ENCODE results near the gene CGB7.
"Not testable (repeated sequence)": the region's sequence is repeated elsewhere in the genome, so short reads cannot be mapped to it uniquely, and the experiment has no call there.

CGB7 gene

DNA sequence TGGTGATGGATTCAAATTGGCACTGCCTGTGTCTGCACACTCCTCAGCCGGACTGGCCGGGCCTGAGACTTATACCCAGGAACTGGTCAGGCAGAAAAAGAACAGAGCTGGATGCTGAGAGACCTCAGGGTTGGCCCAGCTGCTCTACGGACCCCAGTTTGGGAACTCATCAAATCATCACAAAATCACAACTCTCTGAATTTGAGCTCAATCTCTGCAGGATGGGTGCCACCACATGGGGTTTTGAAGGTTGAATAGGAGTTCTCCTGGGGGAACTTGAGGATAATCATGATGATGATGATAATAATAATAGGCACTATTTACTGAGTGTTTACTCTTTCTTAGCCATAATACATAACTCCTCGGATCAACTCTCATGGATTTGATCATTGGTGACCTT, 14.9 kb downstream of the CGB7 start:
- not testable (repeated sequence) for DNase-seq (ENCODE audit: low read depth in 1 of 2, low spot score in 1 of 2)

DNA sequence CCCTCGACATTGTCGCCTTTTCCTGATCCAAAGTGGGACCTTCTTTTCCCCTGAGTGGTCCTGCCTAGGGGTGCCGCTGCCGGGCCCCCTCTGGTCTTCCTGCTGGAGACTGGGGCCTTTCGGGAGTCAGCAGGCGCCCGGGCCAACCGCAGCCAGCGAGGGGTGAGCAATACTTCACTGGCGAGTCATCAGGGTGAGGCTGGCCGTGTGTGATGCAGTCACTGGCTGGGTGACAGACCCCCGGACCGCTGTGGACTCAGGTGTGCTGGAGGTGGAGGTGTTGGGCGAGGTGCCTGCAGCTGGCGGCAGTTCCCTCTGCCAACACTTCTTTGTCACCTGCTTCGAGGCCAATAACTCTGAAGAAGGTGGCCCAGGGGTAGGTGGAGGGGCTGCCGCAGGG, 15.4 kb downstream of the CGB7 start:
- no peak for DNase-seq (ENCODE audit: low read depth in 1 of 2, low spot score in 1 of 2)

DNA sequence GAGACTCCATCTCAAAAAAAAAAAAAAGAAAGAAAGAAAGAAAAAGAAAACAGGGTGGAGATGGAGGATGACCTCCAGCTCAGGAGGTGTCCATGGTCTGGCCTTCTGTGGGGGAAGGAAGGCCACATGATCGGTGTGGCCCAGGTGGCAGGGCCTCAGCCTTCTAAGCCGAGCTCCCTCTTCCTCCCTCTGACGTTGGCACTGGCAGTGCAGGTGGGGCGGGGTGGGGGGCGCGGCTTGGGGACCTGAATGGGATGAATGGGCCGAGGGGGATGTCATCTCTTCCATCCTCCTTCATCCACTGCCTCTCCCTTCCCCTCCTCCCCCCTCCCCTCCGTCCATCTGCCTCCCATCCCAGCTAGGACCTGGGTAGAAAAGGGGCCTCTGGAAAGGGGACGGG, 17.8 kb downstream of the CGB7 start:
- DNase-seq (ENCODE audit: low read depth in 1 of 2, low spot score in 1 of 2), result not testable (repeated sequence)

DNA sequence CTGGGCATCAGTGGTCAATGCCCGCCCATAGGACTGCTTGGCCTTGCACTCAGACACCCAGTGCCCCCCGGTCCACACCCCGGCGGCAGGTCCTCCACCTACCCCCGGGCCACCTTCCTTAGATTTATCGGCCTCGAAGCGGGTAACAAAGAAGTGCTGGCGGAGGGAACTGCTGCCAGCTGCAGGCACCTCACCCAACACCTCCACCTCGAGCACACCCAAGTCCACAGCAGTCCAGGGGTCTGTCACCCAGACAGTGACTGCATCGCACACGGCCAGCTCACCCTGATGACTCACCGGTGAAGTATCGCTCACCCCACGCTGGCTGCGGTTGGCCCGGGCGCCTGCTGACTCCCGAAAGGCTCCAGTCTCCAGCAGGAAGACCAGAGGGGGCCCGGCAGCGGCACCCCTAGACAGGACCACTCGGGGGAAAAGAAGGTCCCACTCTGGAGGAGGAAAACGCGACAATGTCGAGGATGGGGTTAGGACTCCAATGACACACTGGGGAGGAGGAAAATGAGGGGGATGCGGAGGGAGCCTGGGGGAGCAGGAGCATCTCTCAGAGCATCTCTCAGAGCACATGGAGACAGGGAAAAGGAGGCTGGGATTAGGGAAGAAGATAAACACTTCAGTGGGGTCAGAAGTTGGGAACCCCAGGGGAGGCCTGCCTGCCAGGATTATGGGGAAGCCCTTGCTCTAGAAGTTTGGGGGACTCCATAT, 18.8 kb downstream of the CGB7 start:
- DNase-seq (ENCODE audit: low read depth in 1 of 2, low spot score in 1 of 2), result not testable (repeated sequence)

DNA sequence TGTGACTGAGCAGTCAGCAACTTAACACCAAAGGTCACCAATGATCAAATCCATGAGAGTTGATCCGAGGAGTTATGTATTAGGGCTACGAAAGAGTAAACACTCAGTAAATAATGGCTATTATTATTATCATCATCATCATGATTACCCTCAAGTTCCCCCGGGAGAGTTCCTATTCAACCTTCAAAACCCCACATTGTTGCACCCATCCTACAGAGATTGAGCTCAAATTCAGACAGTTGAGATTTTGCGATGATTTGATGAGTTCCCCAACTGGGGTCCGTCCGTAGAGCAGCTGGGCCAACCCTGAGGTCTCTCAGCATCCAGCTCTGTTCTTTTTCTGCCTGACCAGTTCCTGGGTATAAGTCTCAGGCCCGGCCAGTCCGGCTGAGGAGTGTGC, 19.4 kb downstream of the CGB7 start:
- DNase-seq (ENCODE audit: low read depth in 1 of 2, low spot score in 1 of 2), result not testable (repeated sequence)

DNA sequence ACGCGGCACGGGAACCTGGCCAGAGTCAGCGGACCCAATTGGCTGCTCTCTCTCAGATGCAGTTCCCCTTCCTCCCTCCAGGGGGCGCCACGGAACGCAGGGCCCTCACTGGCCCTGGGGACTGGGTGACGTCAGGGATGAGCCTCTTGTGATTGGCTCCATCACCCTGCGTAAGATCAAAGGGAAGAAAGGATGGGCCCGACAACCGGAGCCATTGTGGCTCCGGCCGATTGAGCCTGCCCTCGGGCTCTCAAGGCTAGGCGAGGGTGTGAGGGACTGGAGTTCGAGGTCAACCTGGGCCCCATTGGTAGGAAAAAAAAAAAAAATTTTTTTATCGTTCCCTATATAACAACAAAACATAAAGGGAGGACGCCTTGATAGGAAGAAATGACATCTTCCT, 20.7 kb downstream of the CGB7 start, which contains the start of gene CGB1:
Gene CGB1, minus strand, starts transcription at position 81 of the 400 bp plus-strand sequence. CDS start 184 bp downstream, outside the sequence.
- DNase-seq (ENCODE audit: low read depth in 1 of 2, low spot score in 1 of 2), result not testable (repeated sequence)

- peak in 1 of 2 donors; percentile 57 for DNase-seq (ENCODE audit: low read depth in 1 of 2, low spot score in 1 of 2)
Measured at GRCh38 chr19:49031642-49032301, 25.8 kb downstream of the CGB7 start, which contains the start of gene CGB2. Gene CGB2 (plus strand): TSS chr19:49031890. CDS start chr19:49032096, 206 bp downstream.

DNA sequence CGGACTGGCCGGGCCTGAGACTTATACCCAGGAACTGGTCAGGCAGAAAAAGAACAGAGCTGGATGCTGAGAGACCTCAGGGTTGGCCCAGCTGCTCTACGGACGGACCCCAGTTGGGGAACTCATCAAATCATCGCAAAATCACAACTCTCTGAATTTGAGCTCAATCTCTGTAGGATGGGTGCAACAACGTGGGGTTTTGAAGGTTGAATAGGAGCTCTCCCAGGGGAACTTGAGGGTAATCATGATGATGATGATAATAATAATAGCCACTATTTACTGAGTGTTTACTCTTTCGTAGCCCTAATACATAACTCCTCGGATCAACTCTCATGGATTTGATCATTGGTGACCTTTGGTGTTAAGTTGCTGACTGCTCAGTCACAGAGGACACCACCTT, 27.2 kb downstream of the CGB7 start:
- not testable (repeated sequence) for DNase-seq (ENCODE audit: low read depth in 1 of 2, low spot score in 1 of 2)

DNA sequence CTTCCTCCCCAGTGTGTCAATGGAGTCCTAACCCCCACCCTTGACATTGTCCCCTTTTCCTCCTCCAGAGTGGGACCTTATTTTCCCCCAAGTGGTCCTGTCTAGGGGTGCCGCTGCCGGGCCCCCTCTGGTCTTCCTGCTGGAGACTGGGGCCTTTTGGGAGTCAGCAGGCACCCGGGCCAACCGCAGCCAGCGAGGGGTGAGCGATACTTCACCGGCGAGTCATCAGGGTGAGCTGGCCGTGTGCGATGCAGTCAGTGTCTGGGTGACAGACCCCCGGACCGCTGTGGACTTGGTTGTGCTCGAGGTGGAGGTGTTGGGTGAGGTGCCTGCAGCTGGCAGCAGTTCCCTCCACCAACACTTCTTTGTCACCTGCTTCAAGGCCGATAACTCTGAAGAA, 27.8 kb downstream of the CGB7 start:
- not testable (repeated sequence) for DNase-seq (ENCODE audit: low read depth in 1 of 2, low spot score in 1 of 2)

GRCh38 chr19:49028686-49029085, 28.9 kb downstream of the CGB7 start:
- not testable (repeated sequence) for DNase-seq (ENCODE audit: low read depth in 1 of 2, low spot score in 1 of 2)

DNA sequence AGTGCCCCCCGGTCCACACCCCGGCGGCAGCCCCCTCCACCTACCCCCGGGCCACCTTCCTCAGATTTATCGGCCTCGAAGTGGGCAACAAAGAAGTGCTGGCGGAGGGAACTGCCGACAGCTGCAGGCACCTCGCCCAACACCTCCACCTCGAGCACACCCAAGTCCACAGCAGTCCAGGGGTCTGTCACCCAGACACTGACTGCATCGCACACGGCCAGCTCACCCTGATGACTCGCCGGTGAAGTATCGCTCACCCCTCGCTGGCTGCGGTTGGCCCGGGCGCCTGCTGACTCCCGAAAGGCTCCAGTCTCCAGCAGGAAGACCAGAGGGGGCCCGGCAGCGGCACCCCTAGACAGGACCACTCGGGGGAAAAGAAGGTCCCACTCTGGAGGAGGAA, 31.9 kb downstream of the CGB7 start:
- not testable (repeated sequence) for DNase-seq (ENCODE audit: low read depth in 1 of 2, low spot score in 1 of 2)

- not testable (repeated sequence) for DNase-seq (ENCODE audit: low read depth in 1 of 2, low spot score in 1 of 2)
Measured at GRCh38 chr19:49025088-49025487, 32.5 kb downstream of the CGB7 start.

- not testable (repeated sequence) for DNase-seq (ENCODE audit: low read depth in 1 of 2, low spot score in 1 of 2)
Measured at GRCh38 chr19:49024233-49024632, 33.3 kb downstream of the CGB7 start, which contains the start of gene CGB3. Gene CGB3 (minus strand): TSS chr19:49024333. CDS start chr19:49023971, 362 bp downstream.

DNA sequence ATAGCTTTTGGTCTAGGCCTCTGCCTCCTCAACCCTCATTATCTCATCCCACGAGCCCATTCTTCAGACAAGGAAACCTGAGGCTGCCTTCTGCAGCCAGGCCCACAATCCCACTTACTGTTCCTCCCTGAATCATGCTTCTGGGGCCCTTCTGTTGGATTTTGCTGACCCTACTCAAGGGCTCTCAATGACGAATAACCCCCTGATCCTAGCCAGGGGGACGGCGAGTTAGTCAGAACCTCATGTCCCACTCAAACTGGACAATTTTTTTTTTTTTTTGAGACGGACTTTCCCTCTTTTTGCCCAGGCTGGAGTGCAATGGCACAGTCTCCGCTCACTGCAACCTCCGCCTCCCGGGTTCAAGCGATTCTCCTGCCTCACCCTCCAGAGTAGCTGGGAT, 35.4 kb downstream of the CGB7 start:
- DNase-seq (ENCODE audit: low read depth in 1 of 2, low spot score in 1 of 2), result no peak

DNA sequence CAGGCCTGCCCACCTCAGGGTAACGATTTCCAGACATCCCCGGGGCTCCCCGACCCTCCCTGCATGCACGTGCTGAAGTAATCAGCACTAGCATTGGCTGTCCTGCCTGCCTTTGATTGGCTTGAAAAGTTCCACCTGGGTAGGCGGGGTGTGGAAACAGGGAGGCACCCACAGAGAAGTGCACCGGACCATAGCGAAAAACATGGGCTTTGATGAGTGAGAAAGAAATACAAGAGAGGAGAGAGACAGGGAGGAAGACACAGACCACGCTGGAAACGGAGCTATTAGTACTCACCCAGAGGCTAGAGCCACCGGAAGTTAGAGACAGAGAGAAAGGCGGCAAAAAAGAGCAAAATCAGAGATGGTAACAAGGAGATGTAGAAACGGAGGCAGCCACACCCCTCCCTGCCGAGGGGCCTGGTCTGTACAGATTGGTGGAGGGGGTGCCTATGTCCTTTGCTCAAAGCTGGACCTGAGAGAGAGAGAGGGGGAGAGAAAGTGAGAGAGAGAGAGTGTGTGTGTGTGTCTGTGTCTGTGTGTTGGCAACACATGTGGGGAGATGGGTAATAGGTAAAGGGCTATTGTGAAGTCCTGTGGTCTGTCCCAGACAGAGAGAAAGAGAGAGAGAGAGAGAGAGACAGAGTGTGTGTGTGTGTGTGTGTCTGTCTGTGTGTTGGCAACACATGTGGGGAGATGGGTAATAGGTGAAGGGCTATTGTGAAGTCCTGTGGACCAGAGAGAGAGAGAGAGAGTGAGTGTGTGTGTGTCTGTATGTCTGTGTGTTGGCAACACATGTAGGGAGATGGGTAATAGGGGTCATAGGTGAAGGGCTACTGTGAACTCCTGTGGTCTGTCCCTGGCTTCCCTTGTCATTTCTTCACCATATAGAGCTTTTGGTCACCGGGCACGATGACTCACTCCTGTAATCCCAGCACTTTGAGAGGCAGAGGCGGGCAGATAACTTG, 36.3 kb downstream of the CGB7 start:
- DNase-seq (ENCODE audit: low read depth in 1 of 2, low spot score in 1 of 2), result no peak

- no peak for DNase-seq (ENCODE audit: low read depth in 1 of 2, low spot score in 1 of 2)
Measured at GRCh38 chr19:49020342-49020741, 37.2 kb downstream of the CGB7 start.

GRCh38 chr19:49019242-49019932, 38.2 kb downstream of the CGB7 start:
- DNase-seq (ENCODE audit: low read depth in 1 of 2, low spot score in 1 of 2), result peak; percentile 30 to 45

GRCh38 chr19:49018388-49019241, 38.9 kb downstream of the CGB7 start:
- DNase-seq (ENCODE audit: low read depth in 1 of 2, low spot score in 1 of 2), result not testable (repeated sequence)

- peak; percentile 35 to 56 for DNase-seq (ENCODE audit: low read depth in 1 of 2, low spot score in 1 of 2)
Measured at GRCh38 chr19:49017666-49018351, 39.7 kb downstream of the CGB7 start.
